NCI-H226 (cell line): ENCODE data around the gene PABPC1L.

ENCODE experiments used
- DNase-seq: peaks from one replicate; pipeline ENCODE4 v3.0.0-alpha.2; 2015

The PABPC1L gene

GRCh38 chr20:44970243-44970757 is 60.4 kb downstream of the PABPC1L start:
- DNase-seq = no peak

- DNase-seq = no peak
These were observed 63.2 kb downstream of the PABPC1L start for GRCh38 chr20:44973053-44973452.

- no peak for DNase-seq
These were observed 66.8 kb downstream of the PABPC1L start for GRCh38 chr20:44976698-44977097.

GRCh38 chr20:44979090-44979621 is 69.3 kb downstream of the PABPC1L start:
- DNase-seq = no peak

- no peak for DNase-seq
These were observed 72.0 kb downstream of the PABPC1L start for GRCh38 chr20:44981736-44982406.

- no peak for DNase-seq
These were observed 73.3 kb downstream of the PABPC1L start for GRCh38 chr20:44983093-44983674.

GRCh38 chr20:44988631-44989171 is 78.8 kb downstream of the PABPC1L start:
- no peak for DNase-seq
